Gastrocnemius medialis (tissue), 4 donors: Measurements from ENCODE around the gene NRG2.

Experiments used
- CTCF ChIP-seq, 5 experiments: fragments of 450-650 bp in 3 of 5; fragments of 200-600 bp in 2 of 5; sonication (generic) in 2 of 5; IDR thresholded peaks in 4 of 5; conservative IDR thresholded peaks in 1 of 5; 1 replicate in 4 of 5; 2 replicates in 1 of 5; pipeline ENCODE4 v1.5.1; 2016 to 2019; ENCODE audit warnings: antibody characterized with exemption in 5 of 5, mild to moderate bottlenecking in 3 of 5, moderate library complexity in 3 of 5
- POLR2A ChIP-seq, 2 donors: fragments of 450-650 bp; IDR thresholded peaks; one replicate each; pipeline ENCODE4 v1.6.1; 2017; ENCODE audit warnings: antibody characterized with exemption in 2 of 2, mild to moderate bottlenecking in 2 of 2, moderate library complexity in 2 of 2

- TF ChIP-seq CTCF (IDR thresholded peaks at IDR 0.05 in 4 of 5, conservative IDR thresholded peaks at IDR 0.05 in 1 of 5) (no peak), POLR2A (IDR thresholded peaks at IDR 0.05) (no peak)
These were observed 134.3 kb downstream of the NRG2 start for GRCh38 chr5:139908749-139909148.
